ENCODE data around the gene HBD. TPM values are rescaled to one million over a fixed set of nuclear protein-coding genes. Genes with fewer than 3 reads are reported as not detected.

HBD gene
- total RNA-seq, 1 donor, result not detected

DNA sequence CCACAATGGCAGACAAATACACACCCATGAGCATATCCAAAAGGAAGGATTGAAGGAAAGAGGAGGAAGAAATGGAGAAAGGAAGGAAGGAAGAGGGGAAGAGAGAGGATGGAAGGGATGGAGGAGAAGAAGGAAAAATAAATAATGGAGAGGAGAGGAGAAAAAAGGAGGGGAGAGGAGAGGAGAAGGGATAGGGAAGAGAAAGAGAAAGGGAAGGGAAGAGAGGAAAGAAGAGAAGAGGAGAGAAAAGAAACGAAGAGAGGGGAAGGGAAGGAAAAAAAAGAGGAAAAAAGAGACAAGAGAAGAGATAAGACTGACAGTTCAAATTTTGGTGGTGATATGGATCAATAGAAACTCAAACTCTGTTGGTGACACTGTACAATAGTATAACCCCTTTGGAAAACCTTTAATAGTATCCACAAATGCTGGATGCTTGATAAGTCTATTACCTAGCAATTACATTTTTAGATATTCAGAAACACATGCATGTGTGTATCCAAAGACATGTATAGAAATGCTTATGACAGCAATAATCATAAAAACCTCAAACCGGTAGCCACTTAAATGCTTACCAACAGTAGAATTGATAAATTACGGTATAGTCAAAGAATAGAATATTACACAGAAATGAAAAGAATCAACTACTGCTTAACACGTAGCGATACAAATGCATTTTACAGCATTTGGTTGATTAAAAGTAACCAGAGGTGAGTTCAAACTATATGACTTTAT is 1.2 kb upstream of the HBD start:
- Histone ChIP-seq H3K4me1 (ENCODE audit: insufficient read depth, low read length) (no peaks in the 10 kb centered on the region), H3K27ac (ENCODE audit: low read depth, low read length) (no peak overlapping the region), H4K20me1 (ENCODE audit: insufficient read depth, low read length) (no peaks in the 10 kb centered on the region), H3K27me3 (ENCODE audit: insufficient read depth, low read length) (no peaks in the 10 kb centered on the region), H3K4me3 (ENCODE audit: insufficient read depth, low read length) (no peak overlapping the region), H3K36me3 (ENCODE audit: insufficient read depth, low read length) (no peaks in the 10 kb centered on the region), H3K9me3 (ENCODE audit: low read depth, low read length) (no peaks in the 10 kb centered on the region), H3K4me2 (ENCODE audit: insufficient read depth, low read length) (no peak overlapping the region), H2AFZ (ENCODE audit: low read length) (no peak overlapping the region), H3K79me2 (ENCODE audit: insufficient read depth, low read length) (no peaks in the 10 kb centered on the region)
- TF ChIP-seq, protein P1, sequence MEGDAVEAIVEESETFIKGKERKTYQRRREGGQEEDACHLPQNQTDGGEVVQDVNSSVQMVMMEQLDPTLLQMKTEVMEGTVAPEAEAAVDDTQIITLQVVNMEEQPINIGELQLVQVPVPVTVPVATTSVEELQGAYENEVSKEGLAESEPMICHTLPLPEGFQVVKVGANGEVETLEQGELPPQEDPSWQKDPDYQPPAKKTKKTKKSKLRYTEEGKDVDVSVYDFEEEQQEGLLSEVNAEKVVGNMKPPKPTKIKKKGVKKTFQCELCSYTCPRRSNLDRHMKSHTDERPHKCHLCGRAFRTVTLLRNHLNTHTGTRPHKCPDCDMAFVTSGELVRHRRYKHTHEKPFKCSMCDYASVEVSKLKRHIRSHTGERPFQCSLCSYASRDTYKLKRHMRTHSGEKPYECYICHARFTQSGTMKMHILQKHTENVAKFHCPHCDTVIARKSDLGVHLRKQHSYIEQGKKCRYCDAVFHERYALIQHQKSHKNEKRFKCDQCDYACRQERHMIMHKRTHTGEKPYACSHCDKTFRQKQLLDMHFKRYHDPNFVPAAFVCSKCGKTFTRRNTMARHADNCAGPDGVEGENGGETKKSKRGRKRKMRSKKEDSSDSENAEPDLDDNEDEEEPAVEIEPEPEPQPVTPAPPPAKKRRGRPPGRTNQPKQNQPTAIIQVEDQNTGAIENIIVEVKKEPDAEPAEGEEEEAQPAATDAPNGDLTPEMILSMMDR (IDR thresholded peaks at IDR 0.05; ENCODE audit: extremely low read depth, low read depth, low read length), result no peak
- no peak for DNase-seq (ENCODE audit: insufficient read length, low spot score, missing footprints)

- Histone ChIP-seq H3K4me1 (ENCODE audit: insufficient read depth, low read length) (no peaks in the 10 kb centered on the region), H3K9me3 (ENCODE audit: low read depth, low read length) (no peaks in the 10 kb centered on the region), H3K27ac (ENCODE audit: low read depth, low read length) (no peak overlapping the region), H2AFZ (ENCODE audit: low read length) (no peak overlapping the region), H3K79me2 (ENCODE audit: insufficient read depth, low read length) (no peaks in the 10 kb centered on the region), H3K36me3 (ENCODE audit: insufficient read depth, low read length) (no peaks in the 10 kb centered on the region), H3K27me3 (ENCODE audit: insufficient read depth, low read length) (no peaks in the 10 kb centered on the region), H3K4me2 (ENCODE audit: insufficient read depth, low read length) (no peak overlapping the region), H3K4me3 (ENCODE audit: insufficient read depth, low read length) (no peak overlapping the region), H4K20me1 (ENCODE audit: insufficient read depth, low read length) (no peaks in the 10 kb centered on the region)
- TF ChIP-seq, protein P1 (IDR thresholded peaks at IDR 0.05; ENCODE audit: extremely low read depth, low read depth, low read length), result no peak
- DNase-seq (ENCODE audit: insufficient read length, low spot score, missing footprints), result no peak
Observed at GRCh38 chr11:5233307-5233706, 976 bp downstream of the HBD start.

DNA sequence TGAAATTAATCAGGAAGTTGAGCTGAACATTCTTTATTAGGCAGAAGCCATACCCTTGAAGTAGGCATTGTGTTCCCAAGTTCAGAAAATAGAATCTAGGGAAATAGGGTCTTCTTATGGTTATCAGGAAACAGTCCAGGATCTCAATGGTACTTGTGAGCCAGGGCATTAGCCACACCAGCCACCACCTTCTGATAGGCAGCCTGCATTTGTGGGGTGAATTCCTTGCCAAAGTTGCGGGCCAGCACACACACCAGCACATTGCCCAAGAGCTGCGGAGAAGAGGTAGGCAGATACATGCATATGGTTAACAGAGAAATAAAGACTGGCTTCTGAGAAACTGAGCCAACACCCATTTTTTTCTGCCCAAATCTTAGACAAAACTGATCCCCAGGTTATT is 1.5 kb downstream of the HBD start:
- Histone ChIP-seq H3K27ac (ENCODE audit: low read depth, low read length) (no peak overlapping the region), H2AFZ (ENCODE audit: low read length) (no peak overlapping the region), H3K27me3 (ENCODE audit: insufficient read depth, low read length) (no peaks in the 10 kb centered on the region), H3K4me2 (ENCODE audit: insufficient read depth, low read length) (no peak overlapping the region), H3K9me3 (ENCODE audit: low read depth, low read length) (no peaks in the 10 kb centered on the region), H3K79me2 (ENCODE audit: insufficient read depth, low read length) (no peaks in the 10 kb centered on the region), H4K20me1 (ENCODE audit: insufficient read depth, low read length) (no peaks in the 10 kb centered on the region), H3K4me1 (ENCODE audit: insufficient read depth, low read length) (no peaks in the 10 kb centered on the region), H3K4me3 (ENCODE audit: insufficient read depth, low read length) (no peak overlapping the region), H3K36me3 (ENCODE audit: insufficient read depth, low read length) (no peaks in the 10 kb centered on the region)
- TF ChIP-seq, protein P1 (IDR thresholded peaks at IDR 0.05; ENCODE audit: extremely low read depth, low read depth, low read length), result no peak
- peak; percentile 2 for DNase-seq (ENCODE audit: insufficient read length, low spot score, missing footprints)

- no peak overlapping the region for H3K4me3 ChIP-seq (ENCODE audit: insufficient read depth, low read length)
- no peak overlapping the region for H3K4me2 ChIP-seq (ENCODE audit: insufficient read depth, low read length)
- H2AFZ ChIP-seq (ENCODE audit: low read length), result no peak overlapping the region
- no peaks in the 10 kb centered on the region for H3K27me3 ChIP-seq (ENCODE audit: insufficient read depth, low read length)
- H3K4me1 ChIP-seq (ENCODE audit: insufficient read depth, low read length), result no peaks in the 10 kb centered on the region
- no peak for DNase-seq (ENCODE audit: insufficient read length, low spot score, missing footprints)
- H3K27ac ChIP-seq (ENCODE audit: low read depth, low read length), result no peak overlapping the region
- no peaks in the 10 kb centered on the region for H3K36me3 ChIP-seq (ENCODE audit: insufficient read depth, low read length)
- H3K79me2 ChIP-seq (ENCODE audit: insufficient read depth, low read length), result no peaks in the 10 kb centered on the region
- TF ChIP-seq, protein P1 (IDR thresholded peaks at IDR 0.05; ENCODE audit: extremely low read depth, low read depth, low read length), result no peak
- H3K9me3 ChIP-seq (ENCODE audit: low read depth, low read length), result no peaks in the 10 kb centered on the region
- no peaks in the 10 kb centered on the region for H4K20me1 ChIP-seq (ENCODE audit: insufficient read depth, low read length)
Observed at GRCh38 chr11:5232176-5232575, 2.1 kb downstream of the HBD start.

Measured in osteoblast (primary cell).